GM23248 (cell line): Measurements from ENCODE around the gene WNT9B.

Experiments used
- EZH2 ChIP-seq: fragments of 200-600 bp; sonication (generic); IDR thresholded peaks from 2 replicates; pipeline ENCODE4 v1.6.1; 2018; ENCODE audit warnings: antibody characterized with exemption, mild to moderate bottlenecking; ENCODE audit not compliant: insufficient read depth, poor library complexity, severe bottlenecking
- EZH2phosphoT487 ChIP-seq: fragments of 200-600 bp; sonication (generic); IDR thresholded peaks from 2 replicates; pipeline ENCODE4 v1.6.1; 2018; ENCODE audit warnings: antibody characterized with exemption, moderate library complexity, mild to moderate bottlenecking, low read depth; ENCODE audit not compliant: insufficient read depth

- TF ChIP-seq EZH2 (no peak), EZH2phosphoT487 (no peak)
These were observed 64.8 kb downstream of the WNT9B start for GRCh38 chr17:46916211-46916610.
